D721Med (cell line): ENCODE data around the gene EVX2.
A peak's percentile ranks its signal among the peaks of the same experiment; 100 is the strongest.

ENCODE experiments used
- DNase-seq: peaks from one replicate; pipeline ENCODE4 v3.0.0; 2011; ENCODE audit warnings: low spot score; ENCODE audit not compliant: insufficient read length
- FAIRE-seq: peaks from 2 replicates; lab custom pipeline; 2011; peaks lifted over from hg19 to GRCh38; lab: Jason Lieb, UNC
- TF ChIP-seq, protein P1 (sequence below): IDR thresholded peaks from 2 replicates; pipeline ENCODE4 v1.5.1; 2012; ENCODE audit warnings: mild to moderate bottlenecking, control low read depth; ENCODE audit not compliant: insufficient read depth; ENCODE audit errors: missing control alignments

EVX2 gene

DNA sequence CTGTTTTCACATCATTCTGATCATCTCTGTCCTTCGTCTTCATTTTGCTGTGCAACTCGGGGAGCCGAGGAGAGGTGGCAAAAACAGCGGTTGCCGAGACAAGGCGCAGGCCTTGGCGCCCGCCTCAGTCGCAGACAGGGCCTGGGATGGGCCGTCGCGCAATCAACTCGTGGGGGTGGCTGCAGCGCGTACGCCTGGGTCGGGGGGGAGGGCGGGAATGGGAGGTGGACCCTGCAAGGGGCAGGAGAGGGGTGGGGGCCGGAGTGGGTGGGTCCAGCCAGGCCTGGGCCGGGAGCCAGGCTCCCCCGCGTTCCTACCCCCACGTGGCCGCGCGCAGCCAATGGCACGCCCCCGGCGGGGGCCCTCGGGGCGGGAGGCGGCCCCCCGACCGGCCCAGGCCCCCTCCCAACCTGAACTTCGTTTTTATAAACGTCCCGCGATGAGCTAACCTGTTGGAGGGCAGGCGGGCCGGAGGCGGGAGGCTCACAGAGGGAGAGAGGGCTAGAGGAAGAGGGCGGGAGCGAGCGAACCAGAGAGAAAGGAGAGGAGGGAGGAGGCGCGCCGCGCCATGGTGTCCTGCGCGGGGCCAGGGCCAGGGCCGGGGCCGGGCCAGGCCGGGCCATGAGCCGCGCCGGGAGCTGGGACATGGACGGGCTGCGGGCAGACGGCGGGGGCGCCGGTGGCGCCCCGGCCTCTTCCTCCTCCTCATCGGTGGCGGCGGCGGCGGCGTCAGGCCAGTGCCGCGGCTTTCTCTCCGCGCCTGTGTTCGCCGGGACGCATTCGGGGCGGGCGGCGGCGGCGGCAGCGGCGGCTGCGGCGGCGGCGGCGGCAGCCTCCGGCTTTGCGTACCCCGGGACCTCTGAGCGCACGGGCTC is 8.7 kb upstream of the EVX2 start, which contains the start of gene HOXD13:
Gene HOXD13, plus strand, starts transcription at position 452 of the 875 bp plus-strand sequence. Its CDS starts 170 bp downstream, at position 622.
- TF ChIP-seq, protein P1, sequence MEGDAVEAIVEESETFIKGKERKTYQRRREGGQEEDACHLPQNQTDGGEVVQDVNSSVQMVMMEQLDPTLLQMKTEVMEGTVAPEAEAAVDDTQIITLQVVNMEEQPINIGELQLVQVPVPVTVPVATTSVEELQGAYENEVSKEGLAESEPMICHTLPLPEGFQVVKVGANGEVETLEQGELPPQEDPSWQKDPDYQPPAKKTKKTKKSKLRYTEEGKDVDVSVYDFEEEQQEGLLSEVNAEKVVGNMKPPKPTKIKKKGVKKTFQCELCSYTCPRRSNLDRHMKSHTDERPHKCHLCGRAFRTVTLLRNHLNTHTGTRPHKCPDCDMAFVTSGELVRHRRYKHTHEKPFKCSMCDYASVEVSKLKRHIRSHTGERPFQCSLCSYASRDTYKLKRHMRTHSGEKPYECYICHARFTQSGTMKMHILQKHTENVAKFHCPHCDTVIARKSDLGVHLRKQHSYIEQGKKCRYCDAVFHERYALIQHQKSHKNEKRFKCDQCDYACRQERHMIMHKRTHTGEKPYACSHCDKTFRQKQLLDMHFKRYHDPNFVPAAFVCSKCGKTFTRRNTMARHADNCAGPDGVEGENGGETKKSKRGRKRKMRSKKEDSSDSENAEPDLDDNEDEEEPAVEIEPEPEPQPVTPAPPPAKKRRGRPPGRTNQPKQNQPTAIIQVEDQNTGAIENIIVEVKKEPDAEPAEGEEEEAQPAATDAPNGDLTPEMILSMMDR, result no peak
- DNase-seq (no peak), FAIRE-seq (no peak)

DNA sequence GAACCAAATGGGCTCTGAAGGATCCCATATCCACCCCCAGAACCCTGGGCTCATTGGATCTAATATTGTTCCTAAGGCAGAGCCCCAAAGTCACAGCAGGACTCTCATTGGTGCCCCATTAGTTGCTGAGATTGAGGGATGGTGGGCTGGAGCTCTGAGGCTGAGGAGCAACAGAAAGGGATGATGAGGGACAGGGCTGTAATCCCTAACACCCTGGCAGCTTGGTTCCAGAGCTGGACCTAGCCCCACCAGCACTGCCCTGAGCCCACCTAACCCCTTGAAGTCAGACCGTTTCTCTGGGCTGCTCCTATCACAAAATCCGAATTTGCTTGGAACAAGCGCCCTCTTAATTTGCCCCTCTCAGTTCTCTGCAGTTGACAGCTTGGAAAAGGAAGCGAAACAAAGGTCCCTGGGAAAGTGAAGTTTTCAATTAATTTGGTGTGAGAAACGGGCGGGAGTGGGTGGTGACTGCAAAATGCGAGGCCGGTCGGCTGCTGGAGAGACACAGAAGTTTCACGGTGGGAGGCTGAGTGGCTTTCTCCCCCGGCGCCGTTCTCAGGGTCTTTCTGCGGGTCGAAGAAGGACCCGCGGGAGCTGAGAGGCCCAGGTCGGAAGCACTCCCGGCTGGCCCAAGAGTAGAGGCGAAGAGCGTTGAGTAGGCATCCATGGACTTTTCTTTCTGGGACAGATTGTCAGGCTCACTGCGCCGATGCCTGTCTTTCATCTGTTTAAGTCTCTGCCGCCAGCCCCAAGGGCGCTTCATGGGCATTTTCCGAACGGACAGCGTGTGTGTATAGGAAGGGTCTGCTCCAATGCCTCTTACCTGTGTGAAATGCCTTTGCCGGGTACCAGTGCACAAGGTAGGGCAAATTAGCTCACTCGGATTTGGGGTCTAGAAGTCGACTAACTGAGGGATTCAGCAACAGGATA is 7.8 kb upstream of the EVX2 start:
- no peak for FAIRE-seq
- no peak for DNase-seq
- TF ChIP-seq, protein P1, result no peak

DNA sequence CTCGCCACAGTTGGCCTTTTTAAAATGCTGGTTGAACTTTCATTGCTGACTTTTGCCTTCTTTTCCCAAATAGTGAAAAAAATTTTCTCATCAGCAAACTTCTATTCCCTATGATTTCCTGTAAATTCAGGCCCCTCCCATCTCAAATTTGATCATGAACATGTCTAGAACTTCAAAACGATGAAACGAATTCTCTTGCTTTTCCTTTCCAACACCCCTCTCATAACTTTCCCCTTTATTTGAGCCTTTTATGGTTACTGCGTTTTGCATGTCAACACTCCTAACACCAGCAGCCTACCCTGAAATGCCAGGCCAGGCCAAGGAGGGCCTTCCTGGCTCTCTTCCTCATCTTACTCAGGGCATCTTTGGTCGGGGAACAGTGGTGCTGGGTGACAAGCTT is 7.1 kb upstream of the EVX2 start:
- no peak for FAIRE-seq
- DNase-seq, result no peak
- TF ChIP-seq, protein P1, result no peak

DNA sequence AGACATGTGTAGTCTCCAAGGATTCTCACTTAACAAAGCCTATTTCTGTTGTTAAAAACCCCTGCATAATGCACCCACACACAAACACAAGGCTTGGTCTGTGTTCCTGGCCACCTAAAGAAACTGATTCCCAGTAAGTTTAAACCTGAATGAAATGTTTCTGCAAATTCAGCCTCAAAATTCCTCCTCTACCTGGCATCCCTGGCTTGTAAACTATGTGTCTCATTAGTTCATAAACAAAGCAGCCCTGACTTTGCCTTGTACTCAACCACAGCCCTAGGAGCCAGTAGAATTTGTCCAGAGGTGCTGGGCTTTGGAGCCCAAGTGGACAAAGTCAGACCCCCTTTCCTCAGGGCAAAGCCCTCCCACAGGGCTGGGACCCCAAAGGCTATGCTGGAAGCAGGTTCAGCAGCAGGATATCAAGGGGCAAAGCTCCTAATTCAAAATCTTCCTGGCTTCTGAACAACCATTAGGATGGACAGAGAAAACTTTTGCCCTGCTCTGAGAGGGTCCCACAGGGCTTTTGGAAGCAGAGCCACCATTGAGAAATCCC is 6.2 kb upstream of the EVX2 start:
- FAIRE-seq, result no peak

DNA sequence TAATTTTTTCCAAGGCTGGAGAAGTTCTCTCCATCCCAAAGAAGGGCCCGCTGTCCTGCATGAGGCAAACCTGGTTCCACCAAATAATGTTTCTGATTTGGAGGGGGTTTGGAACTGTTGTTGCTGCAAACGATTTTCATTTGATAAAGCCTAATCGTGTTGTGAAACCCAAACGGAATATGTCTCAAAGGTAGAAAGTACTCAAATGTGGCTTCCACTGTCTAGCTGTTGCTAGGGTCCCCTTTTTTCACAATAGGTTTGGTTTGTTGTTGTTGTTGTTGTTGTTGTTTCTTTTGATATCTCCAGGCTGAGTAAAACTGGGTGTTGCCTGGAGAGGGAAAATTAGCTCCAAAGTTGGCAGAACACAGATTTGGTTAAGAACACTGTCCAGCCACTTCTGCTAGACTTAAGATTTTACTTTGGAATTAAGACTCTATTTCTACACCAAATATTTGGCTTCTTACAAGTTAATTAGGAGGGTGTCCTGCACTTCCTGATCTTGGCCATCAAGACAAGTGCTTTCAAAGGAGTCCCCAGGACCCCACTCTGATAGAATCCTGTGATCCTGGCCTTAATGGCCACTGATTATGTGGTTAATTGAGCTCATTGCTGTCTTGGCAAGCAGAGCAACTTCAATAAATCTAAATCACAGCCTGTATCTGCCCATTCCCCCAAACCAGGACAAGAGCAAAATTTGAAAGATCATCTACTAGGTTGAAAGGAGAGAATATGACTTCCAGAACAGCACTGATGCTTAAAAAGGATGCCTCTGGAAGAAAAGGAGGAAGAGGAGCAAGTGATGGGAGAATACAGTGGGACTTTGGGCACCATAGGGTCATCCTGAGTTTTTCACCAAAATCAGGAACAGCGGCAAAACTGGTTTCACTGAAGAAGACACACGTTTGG is 5.4 kb upstream of the EVX2 start:
- TF ChIP-seq, protein P1, result no peak
- FAIRE-seq (no peak), DNase-seq (no peak)

More for the DNA sequence above, 6.2 kb upstream of the EVX2 start:
- no peak for DNase-seq
- TF ChIP-seq, protein P1, result no peak

DNA sequence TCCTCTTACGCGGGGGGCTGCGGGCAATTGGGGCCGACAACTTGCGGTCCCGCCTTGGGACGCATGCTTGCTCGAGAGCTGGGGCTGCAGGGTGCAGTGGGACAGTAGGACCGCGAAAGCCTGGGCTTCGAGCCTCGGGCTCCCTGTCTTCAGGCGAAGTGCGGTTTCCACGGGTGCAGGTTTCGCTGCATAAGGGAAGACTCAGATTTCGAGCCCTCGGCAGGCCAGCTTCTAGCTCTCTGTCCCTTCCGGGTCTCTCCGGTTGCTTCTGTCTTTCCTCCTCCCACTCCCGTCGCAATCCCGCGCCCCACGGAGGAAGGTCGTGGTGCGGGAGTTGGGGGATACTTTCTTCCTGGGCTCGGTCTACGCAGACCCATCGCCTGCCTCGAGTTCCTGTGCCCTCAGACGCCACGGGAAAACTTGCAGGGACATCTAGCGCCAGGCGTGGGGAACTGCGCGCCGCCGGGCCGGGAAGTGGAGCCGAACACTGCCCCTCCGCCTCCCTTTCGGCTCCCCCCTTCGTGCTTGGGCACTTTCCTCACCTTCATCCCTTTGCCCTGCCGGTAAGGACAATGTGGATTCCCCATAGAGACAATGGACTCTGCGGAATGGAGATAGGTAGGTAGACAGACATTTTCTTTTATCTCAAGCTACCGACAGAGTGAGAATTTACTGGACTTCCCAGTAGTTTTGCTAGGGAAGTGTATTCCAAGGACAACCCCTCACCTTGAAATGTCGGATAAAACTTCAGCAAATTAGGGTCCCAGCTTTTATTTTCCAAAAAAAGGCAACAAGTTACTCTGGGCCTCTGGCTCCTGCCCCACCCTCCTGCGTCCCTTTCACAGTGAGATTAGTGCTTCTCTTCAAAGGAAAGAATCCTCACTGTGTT is 4.5 kb upstream of the EVX2 start:
- no peak for FAIRE-seq
- DNase-seq, result no peak
- TF ChIP-seq, protein P1, result peak; percentile 56
